Prostate gland (tissue), 2 donors: Measurements from ENCODE around the gene AKAP8.

Experiments used
- CTCF ChIP-seq, 4 experiments: fragments of 200-600 bp in 2 of 4; fragments of 450-650 bp in 2 of 4; sonication (generic) in 2 of 4; IDR thresholded peaks; 1 replicate in 3 of 4; 2 replicates in 1 of 4; pipeline ENCODE4 v1.5.1; 2016 to 2019; ENCODE audit warnings: antibody characterized with exemption in 4 of 4, mild to moderate bottlenecking in 2 of 4, moderate library complexity in 2 of 4
- POLR2A ChIP-seq: fragments of 450-650 bp; IDR thresholded peaks from one replicate; pipeline ENCODE4 v1.6.1; 2016; ENCODE audit warnings: antibody characterized with exemption, mild to moderate bottlenecking
- POLR2AphosphoS5 ChIP-seq: sonication (generic); formaldehyde crosslinking; IDR thresholded peaks from one replicate; pipeline ENCODE4 v1.6.1; 2017; ENCODE audit warnings: antibody characterized with exemption

DNA sequence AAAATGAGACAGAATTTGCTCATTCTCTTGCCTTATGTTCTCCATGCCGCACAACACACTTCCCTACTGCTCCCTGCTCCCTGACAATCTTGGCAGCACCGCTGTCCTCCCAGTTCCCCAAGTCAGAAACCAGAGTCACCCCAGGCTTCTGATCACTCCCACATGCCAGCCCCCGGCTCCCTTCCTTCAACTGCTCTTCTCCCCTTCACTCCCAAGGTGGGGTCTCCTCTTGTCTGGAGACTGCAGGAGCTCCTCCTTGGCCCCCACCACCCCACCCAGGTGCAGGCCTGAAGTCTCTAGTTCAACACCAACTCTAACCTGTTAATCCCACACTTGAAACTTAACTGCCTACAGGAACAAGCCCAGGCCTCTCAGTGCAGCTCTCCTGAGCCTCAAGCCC, 16.8 kb upstream of the AKAP8 start:
- TF ChIP-seq CTCF (IDR thresholded peaks at IDR 0.05) (no peak), POLR2A (no peak), POLR2AphosphoS5 (no peak)
